NB4 (cell line): ENCODE data around the gene LRCH1.

Experiments
- DNase-seq: peaks from one replicate; pipeline ENCODE4 v3.0.0; 2010; ENCODE audit warnings: low read depth
- H3K4me3 ChIP-seq: one replicate; pipeline ENCODE4 v1.5.1; 2011; ENCODE audit warnings: mild to moderate bottlenecking, low read depth, low read length, moderate library complexity
- CTCF ChIP-seq: IDR thresholded peaks from one replicate; pipeline ENCODE4 v1.5.1; 2012; ENCODE audit warnings: low read depth, low read length
- MYC ChIP-seq: IDR thresholded peaks from 2 replicates; pipeline ENCODE4 v1.6.1; 2011; ENCODE audit warnings: low read depth, low read length
- POLR2A ChIP-seq: IDR thresholded peaks from 2 replicates; pipeline ENCODE4 v1.6.1; 2011; ENCODE audit warnings: mild to moderate bottlenecking; ENCODE audit not compliant: insufficient read length; ENCODE audit errors: extremely low read depth
- TF ChIP-seq, protein P1 (sequence below): IDR thresholded peaks from 2 replicates; pipeline ENCODE4 v1.6.1; 2011; ENCODE audit warnings: low read depth, low read length

The LRCH1 gene

GRCh38 chr13:46738055-46738454 is 185.1 kb downstream of the LRCH1 start:
- H3K4me3 ChIP-seq: no peak overlapping the region
- TF ChIP-seq MYC (no peak), POLR2A (no peak), CTCF (no peak)
- TF ChIP-seq, protein P1, sequence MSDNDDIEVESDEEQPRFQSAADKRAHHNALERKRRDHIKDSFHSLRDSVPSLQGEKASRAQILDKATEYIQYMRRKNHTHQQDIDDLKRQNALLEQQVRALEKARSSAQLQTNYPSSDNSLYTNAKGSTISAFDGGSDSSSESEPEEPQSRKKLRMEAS: no peak

DNA sequence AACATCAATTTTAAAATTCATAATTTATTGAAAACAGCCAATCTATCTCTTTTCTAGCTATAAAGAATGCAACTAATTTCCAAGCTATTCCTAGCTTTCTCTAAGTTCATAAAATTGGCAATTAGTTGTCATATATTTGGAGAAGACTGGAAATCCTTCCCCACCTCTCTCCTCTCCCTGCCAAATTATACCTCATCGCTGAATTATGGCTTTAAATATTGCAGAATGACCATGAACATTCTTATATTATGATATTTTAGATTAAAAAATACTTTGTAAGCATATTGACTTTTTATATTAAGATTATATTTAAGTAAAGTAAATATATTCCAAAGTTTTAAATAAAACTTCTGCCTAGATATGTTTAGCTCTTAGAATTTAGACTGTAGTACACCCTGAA is 185.8 kb downstream of the LRCH1 start:
- H3K4me3 ChIP-seq: no peak overlapping the region
- no peak for DNase-seq
- TF ChIP-seq CTCF: no peak
- TF ChIP-seq, protein P1: no peak
- TF ChIP-seq POLR2A: no peak
- TF ChIP-seq MYC: no peak

More at GRCh38 chr13:46738055-46738454, 185.1 kb downstream of the LRCH1 start:
- no peak for DNase-seq

- TF ChIP-seq MYC (no peak), CTCF (no peak), POLR2A (no peak)
- TF ChIP-seq, protein P1: no peak
- DNase-seq: no peak
- no peak overlapping the region for H3K4me3 ChIP-seq
These were observed 186.6 kb downstream of the LRCH1 start for GRCh38 chr13:46739447-46740098.

DNA sequence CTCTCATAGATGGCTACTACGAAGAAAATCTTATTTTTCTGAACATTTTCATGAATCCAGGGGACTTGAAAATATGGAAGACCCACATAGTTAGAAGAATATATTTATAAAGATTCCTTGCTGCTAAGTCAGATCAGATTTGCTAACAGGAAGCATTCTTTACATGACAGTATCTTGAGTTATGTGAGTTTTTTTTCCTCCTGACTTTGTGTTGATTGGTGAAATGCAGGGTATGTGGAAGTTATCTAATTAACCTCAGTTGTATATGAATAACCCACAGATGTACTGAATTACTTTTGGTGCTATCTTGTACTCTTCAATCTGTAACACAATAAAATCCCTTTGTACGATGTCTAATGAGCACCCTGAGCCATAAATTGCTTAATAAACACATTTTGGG is 190.2 kb downstream of the LRCH1 start:
- TF ChIP-seq POLR2A: no peak
- TF ChIP-seq MYC: no peak
- TF ChIP-seq, protein P1: no peak
- TF ChIP-seq CTCF: no peak
- no peak overlapping the region for H3K4me3 ChIP-seq
- no peak for DNase-seq

DNA sequence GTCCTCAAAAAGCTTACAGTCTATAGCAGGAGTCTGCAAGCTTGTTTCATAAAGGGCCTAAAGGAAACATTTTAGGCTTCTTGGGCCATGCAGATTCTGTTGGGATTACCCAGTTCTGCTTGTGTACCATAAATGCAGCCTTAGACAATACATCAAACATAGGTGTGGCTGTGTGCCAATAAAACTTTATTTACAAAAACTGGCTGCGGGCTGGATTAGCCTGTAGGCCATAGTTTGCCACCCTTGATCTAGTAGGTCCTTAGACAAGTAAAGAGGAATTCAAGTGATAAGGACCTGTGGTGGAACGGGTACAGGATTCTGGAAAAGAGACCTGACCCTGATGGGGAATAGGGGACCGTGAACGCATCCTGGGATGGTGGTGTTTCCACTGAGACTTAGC is 192.1 kb downstream of the LRCH1 start:
- DNase-seq: no peak
- no peak for TF ChIP-seq POLR2A
- no peak for TF ChIP-seq CTCF
- no peak for TF ChIP-seq MYC
- TF ChIP-seq, protein P1: no peak
- H3K4me3 ChIP-seq: no peak overlapping the region
